Astrocyte of the cerebellum (primary cell): ENCODE results near the gene RMDN3.
A peak's percentile ranks its signal among the peaks of the same experiment; 100 is the strongest.

Experiments used
- DNase-seq: peaks from one replicate; pipeline ENCODE4 v3.0.0-alpha.2; 2011; ENCODE audit warnings: low read depth
- H3K4me3 ChIP-seq: 2 replicates; pipeline ENCODE4 v1.5.1; 2011; ENCODE audit warnings: mild to moderate bottlenecking, low read depth, low read length, moderate library complexity
- CTCF ChIP-seq: IDR thresholded peaks from 2 replicates; pipeline ENCODE4 v1.5.1; 2012; ENCODE audit warnings: low read length, low read depth, moderate library complexity, mild to moderate bottlenecking; ENCODE audit errors: missing control alignments
- in situ Hi-C: cut with HindIII; loops from 2 replicates; pipeline ENCODE4 v1.10.0; 2017; ENCODE audit warnings: low sequenced_read_pairs

RMDN3 gene

DNA sequence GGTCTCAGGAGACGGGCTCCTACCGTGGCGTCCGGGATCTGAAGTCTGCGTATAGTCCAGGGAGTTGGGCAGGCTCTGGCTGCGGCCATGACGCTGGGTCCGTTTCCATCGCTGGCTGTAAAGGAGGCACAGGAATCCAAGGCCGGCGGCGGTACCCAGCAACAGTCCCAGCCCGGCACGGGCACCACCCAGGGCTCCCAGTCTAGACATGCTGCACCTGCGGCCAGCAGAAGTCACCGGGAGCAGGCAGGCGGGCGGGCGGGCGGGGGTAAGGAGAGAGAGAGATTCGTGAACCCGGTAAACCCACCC lies 526 bp downstream of the RMDN3 start:
- DNase-seq: no peak
- TF ChIP-seq CTCF: no peak
- in situ Hi-C loops: no loop called here
- peak overlapping the region; percentile 98 for H3K4me3 ChIP-seq

DNA sequence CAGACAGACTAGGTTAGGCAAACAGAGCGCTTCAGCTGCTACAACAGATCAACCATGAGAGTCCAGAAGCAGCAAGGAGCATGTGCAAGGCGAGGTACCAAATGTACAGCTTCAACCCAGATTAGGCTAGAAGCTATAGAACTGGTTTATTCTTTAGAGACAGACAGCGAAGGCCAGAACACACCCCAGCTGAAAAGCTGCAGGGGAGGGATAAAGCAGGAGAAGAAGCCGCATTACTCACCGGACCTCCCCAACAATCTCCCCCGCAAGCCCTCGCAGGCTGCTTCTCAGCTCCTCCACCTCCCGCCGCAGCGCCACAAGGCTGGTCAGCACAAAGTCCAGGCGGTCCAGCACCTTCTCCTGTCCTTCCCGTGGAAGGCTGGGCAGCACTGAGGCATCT lies 3.3 kb downstream of the RMDN3 start:
- H3K4me3 ChIP-seq: no peak overlapping the region
- in situ Hi-C loops: no loop called here
- TF ChIP-seq CTCF: no peak
- DNase-seq: no peak

- DNase-seq: no peak
- in situ Hi-C loops: no loop called here
- no peak overlapping the region for H3K4me3 ChIP-seq
- no peak for TF ChIP-seq CTCF
Observed at GRCh38 chr15:40750885-40751284, 4.2 kb downstream of the RMDN3 start.

- in situ Hi-C loops: no loop called here
- no peak for TF ChIP-seq CTCF
- H3K4me3 ChIP-seq: no peak overlapping the region
- no peak for DNase-seq
Observed at GRCh38 chr15:40749151-40749630, 5.9 kb downstream of the RMDN3 start.

DNA sequence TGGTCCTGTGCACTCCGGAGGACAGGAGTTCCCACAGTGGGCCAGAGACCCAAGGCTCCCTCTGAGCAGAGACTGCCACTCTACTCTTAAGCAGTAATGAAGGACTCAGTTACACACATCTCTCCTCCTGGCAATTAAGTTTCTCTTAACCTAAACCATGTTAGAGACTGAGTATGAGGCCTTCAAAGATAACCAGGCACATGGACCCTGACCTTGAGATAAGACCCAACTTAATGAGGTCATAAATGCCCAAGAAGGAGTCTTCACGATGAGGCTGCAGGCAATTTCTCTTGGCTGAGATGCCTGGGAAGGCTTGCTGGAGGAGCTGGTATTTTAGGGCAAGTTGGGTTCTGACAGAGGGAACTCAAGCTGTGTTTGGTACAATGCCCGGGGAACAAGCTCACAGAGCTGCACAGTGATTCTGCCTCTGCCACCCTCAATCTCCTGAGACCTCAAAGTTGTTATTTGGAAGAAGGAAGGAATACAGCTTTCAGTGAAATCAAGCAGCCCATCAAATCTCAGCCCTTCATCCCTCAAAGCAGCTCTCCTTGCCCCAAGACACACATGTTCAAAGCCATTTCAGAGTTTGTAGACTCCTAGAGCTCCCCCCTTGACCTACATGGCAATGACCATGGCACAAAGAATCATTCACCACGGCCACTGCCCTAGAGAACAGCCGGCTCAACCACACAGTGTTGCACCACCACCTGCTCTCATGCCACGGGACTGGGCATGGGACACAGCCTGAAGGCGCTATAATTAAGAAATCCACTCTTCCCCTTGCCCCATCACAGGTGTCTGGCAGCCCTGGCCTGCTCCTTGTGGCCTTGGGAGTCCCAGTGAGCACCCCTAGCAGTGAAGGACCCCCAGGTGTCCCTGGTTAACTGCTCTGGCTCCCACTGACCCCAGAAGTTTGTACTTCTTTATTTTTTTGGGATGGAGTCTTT lies 7.1 kb downstream of the RMDN3 start:
- in situ Hi-C loops: no loop called here
- no peak for TF ChIP-seq CTCF
- no peak overlapping the region for H3K4me3 ChIP-seq
- DNase-seq: no peak

GRCh38 chr15:40746916-40747418 lies 8.1 kb downstream of the RMDN3 start:
- DNase-seq: no peak
- H3K4me3 ChIP-seq: no peak overlapping the region
- TF ChIP-seq CTCF: no peak
- in situ Hi-C loops: no loop called here
